Psoas muscle (tissue), 8 donors: Measurements from ENCODE around the gene TXNDC11. TPM values are rescaled to one million over a fixed set of nuclear protein-coding genes. Genes with fewer than 3 reads are reported as not detected.
A peak's percentile ranks its signal among the peaks of the same experiment; 100 is the strongest.

Experiments
- ATAC-seq, 4 donors: fragments of 200-7000 bp; cut with Tn5 transposase; one replicate each; pipeline ENCODE4 v1.9.1; 2020; ENCODE audit warnings: moderate library complexity in 3 of 4, mild to moderate bottlenecking in 2 of 4
- DNase-seq, 2 donors: peaks; one replicate each; pipeline ENCODE4 v3.0.0-alpha.2; 2020
- H3K27ac ChIP-seq: fragments of 200-600 bp; one replicate; pipeline ENCODE4 v1.8.0; 2022
- H3K27me3 ChIP-seq, 3 donors: fragments of 200-600 bp in 1 of 3; one replicate each; pipeline versions ENCODE4 v1.6.1 to v1.8.0; 2013 to 2022; ENCODE audit warnings: low read length in 2 of 3, mild to moderate bottlenecking in 2 of 3, moderate library complexity in 1 of 3; ENCODE audit not compliant: insufficient read depth in 3 of 3
- H3K36me3 ChIP-seq, 2 donors: fragments of 200-600 bp in 1 of 2; one replicate each; pipeline versions ENCODE4 v1.6.1 to v1.8.0; 2013 to 2022; ENCODE audit warnings: low read depth in 1 of 2, mild to moderate bottlenecking in 1 of 2, moderate library complexity in 1 of 2; ENCODE audit not compliant: insufficient read depth in 1 of 2
- H3K4me1 ChIP-seq: fragments of 200-600 bp; one replicate; pipeline ENCODE4 v1.8.0; 2022
- H3K4me3 ChIP-seq: fragments of 200-600 bp; one replicate; pipeline ENCODE4 v1.8.0; 2022; ENCODE audit warnings: mild to moderate bottlenecking
- H3K9me3 ChIP-seq: fragments of 200-600 bp; one replicate; pipeline ENCODE4 v1.8.0; 2022
- WGBS, 3 donors: extraction: QIAGEN DNeasy Blood & Tissue Kit; methylation state at CpG; one replicate each; pipeline versions ENCODE4 v1.1.6 to v1.1.7; 2013; 5-methylcytosine and 5-hydroxymethylcytosine counted together
- intact Hi-C, 2 donors: fragments of 100-400 bp; cut with DNase I; formaldehyde crosslinking; loops; one replicate each; pipeline versions ENCODE4 v1.11.0 to v1.14.2; 2022
- polyA plus RNA-seq, 3 donors: library from polyadenylated mRNA; stranded (reverse); fragments of 200-250 nt; gene quantifications; one replicate each; pipeline ENCODE4 v1.2.3, GENCODE V29; 2013
- total RNA-seq, 4 donors: library from RNA; stranded (reverse); fragmentation: NEBNext Ultra II Directional in 2 of 4; extraction: Animal tissue kit (Norgen Biotek cat#: 25700) in 2 of 4; gene quantifications; one replicate each; pipeline versions ENCODE4 v1.2.1 to v1.2.4, GENCODE V29; 2021 to 2023
- TF ChIP-seq, protein P1 (sequence below): fragments of 200-600 bp; IDR thresholded peaks from one replicate; pipeline ENCODE4 v1.8.0; 2022; ENCODE audit warnings: antibody characterized with exemption
- donor health status: healthy with polysubstance abuse.
- donor health status: DM: no; HTN: no; CAD: no; lungs with moderate emphysema.
- donor health status: Bipolar disorder and iron deficiency.
- donor health status: healthy.
- donor health status: DM: yes; HTN: yes; CAD: no.
- donor health status: DM: no; HTN: no; CAD: no.
- donor health status: DM: no; HTN: no; CAD: no.
- donor health status: DM: yes; HTN: yes; CAD: no.

Gene TXNDC11
- total and polyA plus RNA-seq, 7 donors = 21.3 to 49.1 (median 37.2) TPM

- Histone ChIP-seq H3K4me3 (no peak overlapping the region), H3K9me3 (no peaks in the 10 kb centered on the region), H3K27ac (no peak overlapping the region), H3K4me1 (peaks cover 10% of the 10 kb centered on the region), H3K27me3 (no peaks in the 10 kb centered on the region), H3K36me3 (peaks cover 4 to 96% of the 10 kb centered on the region in 2 donors)
- WGBS, 3 donors = 73 to 78% (median 77%) methylated on average over 4 of the region's 4 CpGs
- DNase-seq = no peak
- ATAC-seq = peak in 2 of 4 donors; percentile 12 to 21
- intact Hi-C loops = no loop called here
- TF ChIP-seq, protein P1, sequence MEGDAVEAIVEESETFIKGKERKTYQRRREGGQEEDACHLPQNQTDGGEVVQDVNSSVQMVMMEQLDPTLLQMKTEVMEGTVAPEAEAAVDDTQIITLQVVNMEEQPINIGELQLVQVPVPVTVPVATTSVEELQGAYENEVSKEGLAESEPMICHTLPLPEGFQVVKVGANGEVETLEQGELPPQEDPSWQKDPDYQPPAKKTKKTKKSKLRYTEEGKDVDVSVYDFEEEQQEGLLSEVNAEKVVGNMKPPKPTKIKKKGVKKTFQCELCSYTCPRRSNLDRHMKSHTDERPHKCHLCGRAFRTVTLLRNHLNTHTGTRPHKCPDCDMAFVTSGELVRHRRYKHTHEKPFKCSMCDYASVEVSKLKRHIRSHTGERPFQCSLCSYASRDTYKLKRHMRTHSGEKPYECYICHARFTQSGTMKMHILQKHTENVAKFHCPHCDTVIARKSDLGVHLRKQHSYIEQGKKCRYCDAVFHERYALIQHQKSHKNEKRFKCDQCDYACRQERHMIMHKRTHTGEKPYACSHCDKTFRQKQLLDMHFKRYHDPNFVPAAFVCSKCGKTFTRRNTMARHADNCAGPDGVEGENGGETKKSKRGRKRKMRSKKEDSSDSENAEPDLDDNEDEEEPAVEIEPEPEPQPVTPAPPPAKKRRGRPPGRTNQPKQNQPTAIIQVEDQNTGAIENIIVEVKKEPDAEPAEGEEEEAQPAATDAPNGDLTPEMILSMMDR = no peak
These were observed 20.7 kb downstream of the TXNDC11 start for GRCh38 chr16:11721781-11722467.

DNA sequence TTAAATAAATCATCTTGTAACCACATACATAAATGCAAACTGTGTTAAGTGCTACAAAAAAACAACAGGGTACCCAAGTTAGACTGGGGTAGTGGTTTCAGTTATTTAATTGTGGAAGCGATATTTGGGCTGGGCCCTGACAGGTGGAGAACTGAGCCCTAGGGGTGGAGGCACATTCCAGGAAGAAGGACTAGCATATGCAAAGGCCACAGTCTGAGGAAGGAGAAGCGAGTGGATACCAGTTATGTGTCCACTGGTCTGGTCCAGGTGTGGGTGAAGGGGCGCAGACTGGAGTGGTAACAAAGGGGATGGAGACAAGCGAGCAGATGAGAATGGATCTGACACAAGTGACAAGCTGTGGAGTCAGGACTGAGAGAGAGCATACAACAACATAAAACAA, 22.9 kb downstream of the TXNDC11 start:
- Histone ChIP-seq H3K36me3 (peaks cover 4 to 93% of the 10 kb centered on the region in 2 donors), H3K27me3 (no peaks in the 10 kb centered on the region), H3K9me3 (no peaks in the 10 kb centered on the region), H3K4me3 (no peak overlapping the region), H3K4me1 (peaks cover 10% of the 10 kb centered on the region), H3K27ac (peak overlapping the region; percentile 43)
- no peak for DNase-seq
- ATAC-seq = no peak
- TF ChIP-seq, protein P1 = no peak
- 91 to 98% (median 94%) methylated on average over 4 of the region's 4 CpGs for WGBS, 3 donors
- intact Hi-C loops = loop anchor here (5.0 to 10.0 kb wide), 3 partner anchors 75 to 755 kb away; no protein-coding TSS in a partner anchor

- no peaks in the 10 kb centered on the region for H3K9me3 ChIP-seq
- no peak for ATAC-seq
- intact Hi-C loops = loop anchor here (5.0 to 10.0 kb wide), 3 partner anchors 74 to 754 kb away; no protein-coding TSS in a partner anchor
- no peak overlapping the region for H3K4me3 ChIP-seq
- no peaks in the 10 kb centered on the region for H3K27me3 ChIP-seq
- DNase-seq = no peak
- H3K4me1 ChIP-seq = peaks cover 13% of the 10 kb centered on the region
- H3K27ac ChIP-seq = peak overlapping the region; percentile 43
- TF ChIP-seq, protein P1 = no peak
- H3K36me3 ChIP-seq = peaks cover 4 to 88% of the 10 kb centered on the region in 2 donors
These were observed 23.5 kb downstream of the TXNDC11 start for GRCh38 chr16:11719171-11719570.

- no peak overlapping the region for H3K27ac ChIP-seq
- 66 to 85% (median 71%) methylated on average over 5 of the region's 5 CpGs for WGBS, 3 donors
- intact Hi-C loops = loop anchor here (5.0 to 10.0 kb wide), 3 partner anchors 73 to 753 kb away; no protein-coding TSS in a partner anchor
These were observed 24.8 kb downstream of the TXNDC11 start for GRCh38 chr16:11717811-11718210.

More at GRCh38 chr16:11717811-11718210, 24.8 kb downstream of the TXNDC11 start:
- H3K9me3 ChIP-seq = no peaks in the 10 kb centered on the region
- TF ChIP-seq, protein P1 = no peak
- no peak for ATAC-seq
- peaks cover 21% of the 10 kb centered on the region for H3K4me1 ChIP-seq
- no peaks in the 10 kb centered on the region for H3K27me3 ChIP-seq
- H3K36me3 ChIP-seq = peaks cover 4 to 88% of the 10 kb centered on the region in 2 donors
- DNase-seq = no peak
- H3K4me3 ChIP-seq = no peak overlapping the region
